Urinary bladder (tissue), 4 donors: ENCODE data around the gene PCNT. TPM values are rescaled to one million over a fixed set of nuclear protein-coding genes. Genes with fewer than 3 reads are reported as not detected.
"Not testable (repeated sequence)": the region's sequence is repeated elsewhere in the genome, so short reads cannot be mapped to it uniquely, and the experiment has no call there.

Experiments
- DNase-seq: peaks from one replicate; pipeline ENCODE4 v3.0.0-alpha.2; 2015; ENCODE audit errors: extremely low spot score
- H3K27ac ChIP-seq: one replicate; pipeline ENCODE4 v1.5.1; 2013; ENCODE audit warnings: low read depth, mild to moderate bottlenecking, moderate library complexity
- H3K36me3 ChIP-seq: one replicate; pipeline ENCODE4 v1.6.1; 2013; ENCODE audit warnings: mild to moderate bottlenecking, moderate library complexity; ENCODE audit not compliant: insufficient read depth
- H3K4me1 ChIP-seq: one replicate; pipeline ENCODE4 v1.6.1; 2013; ENCODE audit warnings: mild to moderate bottlenecking, moderate library complexity; ENCODE audit not compliant: insufficient read depth
- H3K4me3 ChIP-seq: one replicate; pipeline ENCODE4 v1.5.1; 2013; ENCODE audit warnings: low read depth, low read length
- WGBS: extraction: QIAGEN DNeasy Blood & Tissue Kit; methylation state at CpG from one replicate; pipeline ENCODE4 v1.1.7; 2013; 5-methylcytosine and 5-hydroxymethylcytosine counted together
- polyA plus RNA-seq: library from polyadenylated mRNA; stranded (reverse); fragments of 200-250 nt; gene quantifications from one replicate; pipeline ENCODE4 v1.2.3, GENCODE V29; 2013
- total RNA-seq: library from RNA; depleted of rRNA; stranded (reverse); fragments of >200 nt; gene quantifications from one replicate; pipeline ENCODE4 v1.2.3, GENCODE V29; 2014
- donor health status: healthy with polysubstance abuse.
- donor health status: healthy.

The PCNT gene
- total and polyA plus RNA-seq, 2 donors, result 15.7 to 22.4 TPM

DNA sequence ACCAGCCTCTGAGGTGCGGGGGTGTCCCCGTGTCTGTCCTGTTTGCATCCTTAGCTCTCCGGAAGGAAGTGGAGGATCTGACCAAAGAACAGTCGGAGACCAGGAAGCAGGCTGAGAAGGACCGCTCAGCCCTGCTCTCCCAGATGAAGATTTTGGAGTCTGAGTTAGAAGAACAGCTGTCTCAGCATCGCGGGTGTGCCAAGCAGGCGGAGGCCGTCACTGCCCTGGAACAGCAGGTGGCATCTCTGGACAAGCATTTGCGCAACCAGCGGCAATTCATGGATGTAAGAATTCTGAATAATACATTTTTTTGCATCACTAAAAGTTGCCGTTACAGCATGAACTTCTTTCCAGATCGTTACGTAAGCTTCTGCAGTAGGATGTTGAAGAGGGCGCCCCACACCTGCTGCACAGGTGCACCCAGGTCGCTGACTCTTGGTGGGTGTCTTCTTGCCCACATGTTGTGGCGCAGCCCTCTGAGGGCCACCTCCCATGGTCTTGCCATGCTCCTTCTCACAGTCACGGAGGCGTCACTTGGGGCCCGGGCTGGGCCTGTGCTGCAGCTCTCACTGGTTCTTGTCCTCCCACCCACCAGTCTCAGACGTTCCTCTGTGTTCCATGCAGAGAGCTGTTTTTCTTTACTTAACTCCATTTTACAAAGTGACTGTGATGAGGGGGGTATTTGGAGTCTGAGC lies 73.4 kb downstream of the PCNT start:
- DNase-seq, result no peak
- 93% methylated on average over 21 of the region's 21 CpGs for WGBS
- Histone ChIP-seq H3K4me3 (no peak overlapping the region), H3K36me3 (peaks cover 2% of the 10 kb centered on the region), H3K4me1 (no peaks in the 10 kb centered on the region), H3K27ac (no peak overlapping the region)

DNA sequence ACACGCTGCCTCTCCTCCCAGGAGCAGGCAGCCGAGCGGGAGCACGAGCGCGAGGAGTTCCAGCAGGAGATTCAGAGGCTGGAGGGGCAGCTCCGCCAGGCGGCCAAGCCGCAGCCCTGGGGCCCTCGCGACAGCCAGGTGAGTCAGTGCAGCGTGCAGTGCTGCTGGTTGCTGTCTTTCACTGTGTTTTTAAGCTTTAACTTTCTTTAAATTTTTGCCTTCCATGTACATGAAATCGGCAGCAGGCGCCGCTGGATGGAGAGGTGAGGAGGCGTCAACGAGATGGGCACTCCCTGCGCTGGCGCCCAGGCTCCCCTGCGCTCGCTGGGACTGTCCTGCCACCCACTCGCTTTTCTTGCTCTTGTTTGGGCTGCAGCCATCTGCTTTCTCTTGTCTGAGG lies 74.0 kb downstream of the PCNT start:
- Histone ChIP-seq H3K36me3 (peaks cover 3% of the 10 kb centered on the region), H3K4me1 (no peaks in the 10 kb centered on the region), H3K27ac (no peak overlapping the region), H3K4me3 (no peak overlapping the region)
- WGBS, result 97% methylated on average over 22 of the region's 22 CpGs
- DNase-seq, result no peak

DNA sequence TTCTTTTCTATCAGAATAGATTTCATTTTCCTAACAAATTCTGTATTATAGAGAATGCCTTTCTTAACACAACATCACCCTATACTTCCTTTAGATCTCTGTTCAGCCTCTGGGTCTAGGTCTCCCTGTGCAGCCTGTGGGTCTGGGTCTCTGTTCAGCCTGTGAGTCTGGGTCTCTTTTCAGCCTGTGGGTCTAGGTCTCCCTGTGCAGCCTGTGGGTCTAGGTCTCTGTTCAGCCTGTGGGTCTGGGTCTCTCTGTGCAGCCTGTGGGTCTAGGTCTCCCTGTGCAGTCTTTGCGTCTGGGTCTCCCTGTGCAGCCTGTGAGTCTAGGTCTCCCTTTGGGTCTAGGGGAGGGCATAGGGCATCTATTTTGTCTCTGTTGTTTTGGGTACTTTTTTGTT lies 75.2 kb downstream of the PCNT start:
- H3K36me3 ChIP-seq, result peaks cover 4% of the 10 kb centered on the region
- 98% methylated on average over 1 of the region's 1 CpG for WGBS
- DNase-seq, result no peak
- no peak overlapping the region for H3K27ac ChIP-seq
- H3K4me1 ChIP-seq, result no peaks in the 10 kb centered on the region
- no peak overlapping the region for H3K4me3 ChIP-seq

- Histone ChIP-seq H3K4me1 (no peaks in the 10 kb centered on the region), H3K4me3 (no peak overlapping the region), H3K36me3 (peaks cover 4% of the 10 kb centered on the region), H3K27ac (no peak overlapping the region)
- no peak for DNase-seq
- WGBS, result 79% methylated on average over 10 of the region's 10 CpGs
These were observed 75.7 kb downstream of the PCNT start for GRCh38 chr21:46399686-46400085.

DNA sequence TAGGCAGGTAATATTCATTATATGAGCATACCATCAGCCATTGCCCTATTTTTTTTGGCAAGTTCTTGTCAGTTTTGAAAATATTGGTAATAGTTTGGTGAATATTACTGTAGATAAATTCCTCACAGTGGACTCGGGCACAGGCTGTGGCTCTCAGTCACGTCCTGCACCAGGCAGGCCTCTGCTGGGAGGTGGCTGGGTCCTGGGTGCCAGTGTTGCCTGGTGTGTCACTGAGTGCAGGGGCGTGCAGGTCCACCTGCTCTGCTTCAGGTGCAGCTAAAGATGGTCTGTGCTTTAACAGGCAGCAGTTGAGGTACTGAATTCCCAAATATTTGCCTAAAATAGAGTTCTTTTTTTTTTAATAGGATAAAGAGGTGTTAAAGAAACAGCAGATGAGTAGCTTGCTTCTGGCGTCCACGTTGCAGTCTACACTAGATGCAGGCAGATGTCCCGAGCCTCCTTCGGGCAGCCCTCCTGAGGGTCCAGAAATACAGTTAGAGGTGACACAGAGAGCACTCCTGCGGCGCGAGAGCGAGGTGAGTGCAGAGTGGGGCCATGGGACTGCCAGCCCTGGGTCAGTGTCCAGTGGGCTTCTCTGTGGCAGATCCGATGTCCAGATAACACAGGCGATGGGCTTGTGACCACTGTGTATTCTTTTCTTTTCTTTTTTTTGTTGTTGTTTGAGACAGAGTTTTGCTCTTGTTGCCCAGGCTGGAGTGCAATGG lies 77.4 kb downstream of the PCNT start:
- Histone ChIP-seq H3K4me3 (no peak overlapping the region), H3K36me3 (peaks cover 4% of the 10 kb centered on the region), H3K4me1 (no peaks in the 10 kb centered on the region), H3K27ac (no peak overlapping the region)
- DNase-seq, result no peak
- WGBS, result 97% methylated on average over 13 of the region's 13 CpGs

- peaks cover 4% of the 10 kb centered on the region for H3K36me3 ChIP-seq
- H3K4me1 ChIP-seq, result no peaks in the 10 kb centered on the region
- no peak for DNase-seq
- no peak overlapping the region for H3K27ac ChIP-seq
- no peak overlapping the region for H3K4me3 ChIP-seq
- 92% methylated on average over 15 of the region's 15 CpGs for WGBS
These were observed 78.5 kb downstream of the PCNT start for GRCh38 chr21:46402421-46402820.

GRCh38 chr21:46403234-46403811 lies 79.4 kb downstream of the PCNT start:
- H3K36me3 ChIP-seq, DNase-seq, H3K4me1 ChIP-seq, H3K27ac ChIP-seq, H3K4me3 ChIP-seq: not testable (repeated sequence)
- WGBS, result 97% methylated on average over 47 of the region's 47 CpGs

- DNase-seq, result no peak
- no peaks in the 10 kb centered on the region for H3K4me1 ChIP-seq
- H3K36me3 ChIP-seq, result peaks cover 4% of the 10 kb centered on the region
- no peak overlapping the region for H3K27ac ChIP-seq
- WGBS, result 94% methylated on average over 14 of the region's 14 CpGs
- H3K4me3 ChIP-seq, result no peak overlapping the region
These were observed 80.3 kb downstream of the PCNT start for GRCh38 chr21:46404306-46404705.

GRCh38 chr21:46406001-46406400 lies 82.0 kb downstream of the PCNT start:
- no peak for DNase-seq
- WGBS, result 87% methylated on average over 8 of the region's 8 CpGs
- no peak overlapping the region for H3K27ac ChIP-seq
- H3K4me3 ChIP-seq, result no peak overlapping the region
- peaks cover 4% of the 10 kb centered on the region for H3K36me3 ChIP-seq
- no peaks in the 10 kb centered on the region for H3K4me1 ChIP-seq

GRCh38 chr21:46409641-46410406 lies 85.9 kb downstream of the PCNT start:
- Histone ChIP-seq H3K4me1 (no peaks in the 10 kb centered on the region), H3K27ac (no peak overlapping the region), H3K36me3 (no peaks in the 10 kb centered on the region), H3K4me3 (no peak overlapping the region)
- WGBS, result 92% methylated on average over 32 of the region's 32 CpGs
- no peak for DNase-seq

DNA sequence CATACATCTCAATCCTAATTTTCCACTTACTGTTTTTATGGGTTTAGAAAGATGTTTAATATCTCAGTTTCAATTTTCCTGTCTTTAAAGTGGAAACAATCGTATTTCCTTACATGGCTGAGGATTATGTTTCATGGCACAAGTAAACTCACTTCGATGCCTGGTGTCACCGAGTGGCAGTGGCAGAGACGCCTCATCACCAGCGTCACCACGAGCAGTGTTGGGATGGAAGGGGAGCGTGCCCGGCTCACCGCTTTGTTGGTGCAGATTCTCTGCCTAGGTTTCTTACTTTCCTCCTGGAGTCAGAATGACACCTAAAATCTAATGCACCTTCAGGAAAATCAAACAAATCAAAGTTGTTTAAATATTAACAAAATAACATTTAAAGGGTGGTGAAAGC lies 86.6 kb downstream of the PCNT start:
- no peak for DNase-seq
- H3K36me3 ChIP-seq, result no peaks in the 10 kb centered on the region
- 97% methylated on average over 9 of the region's 9 CpGs for WGBS
- no peak overlapping the region for H3K27ac ChIP-seq
- no peaks in the 10 kb centered on the region for H3K4me1 ChIP-seq
- no peak overlapping the region for H3K4me3 ChIP-seq

- H3K4me3 ChIP-seq, result no peak overlapping the region
- no peak overlapping the region for H3K27ac ChIP-seq
- no peaks in the 10 kb centered on the region for H3K36me3 ChIP-seq
- 93% methylated on average over 17 of the region's 17 CpGs for WGBS
- H3K4me1 ChIP-seq, result no peaks in the 10 kb centered on the region
- no peak for DNase-seq
These were observed 87.3 kb downstream of the PCNT start for GRCh38 chr21:46411236-46411635.

DNA sequence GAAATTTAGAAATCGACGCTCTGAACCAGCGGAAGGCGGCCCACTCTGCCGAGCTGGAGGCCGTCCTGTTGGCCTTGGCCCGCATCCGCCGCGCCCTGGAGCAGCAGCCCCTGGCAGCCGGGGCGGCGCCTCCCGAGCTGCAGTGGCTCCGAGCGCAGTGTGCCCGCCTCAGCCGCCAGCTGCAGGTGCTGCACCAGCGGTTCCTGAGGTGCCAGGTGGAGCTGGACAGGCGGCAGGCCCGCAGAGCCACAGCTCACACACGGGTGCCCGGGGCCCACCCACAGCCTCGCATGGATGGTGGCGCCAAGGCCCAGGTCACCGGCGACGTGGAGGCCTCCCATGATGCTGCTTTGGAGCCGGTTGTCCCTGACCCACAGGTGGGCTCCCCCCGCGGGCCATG lies 87.7 kb downstream of the PCNT start:
- 92% methylated on average over 31 of the region's 31 CpGs for WGBS
- Histone ChIP-seq H3K36me3 (no peaks in the 10 kb centered on the region), H3K27ac (no peak overlapping the region), H3K4me1 (no peaks in the 10 kb centered on the region), H3K4me3 (no peak overlapping the region)
- DNase-seq, result no peak
